NCI-H2227 (cell line): ENCODE results near the gene CDK9.
"Not testable (repeated sequence)": the region's sequence is repeated elsewhere in the genome, so short reads cannot be mapped to it uniquely, and the experiment has no call there.

ENCODE experiments used
- DNase-seq: peaks from one replicate; lab custom pipeline; 2025; ENCODE audit not compliant: unreplicated experiment; lab: John Stamatoyannopoulos, UW

CDK9 gene

DNA sequence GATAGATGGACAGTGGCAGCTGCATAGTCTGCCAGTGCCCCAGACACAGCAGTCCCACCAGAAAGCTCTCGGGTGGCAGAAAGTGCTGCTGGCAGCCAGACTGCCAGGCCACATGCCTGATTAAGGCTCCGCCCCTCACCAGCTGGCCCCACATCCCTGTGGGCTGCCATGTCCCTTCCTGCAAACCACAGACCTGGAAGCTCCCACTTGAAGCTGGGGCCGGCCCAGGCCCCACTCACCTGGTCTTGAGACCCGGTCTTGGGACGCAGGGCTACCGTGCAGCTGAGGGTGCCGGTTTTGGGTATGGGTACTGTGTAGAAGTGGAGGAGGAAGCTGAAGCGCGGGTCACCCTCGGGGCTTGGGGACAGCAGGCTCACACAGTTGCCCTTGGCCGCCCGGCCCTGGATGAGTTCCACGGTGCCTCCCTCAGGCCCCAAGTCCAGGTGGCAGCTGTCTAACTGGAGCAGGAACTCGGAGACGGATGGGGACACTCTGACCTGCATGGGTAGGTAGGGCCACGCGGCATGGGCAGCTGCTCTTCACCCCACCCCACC lies 32.1 kb downstream of the CDK9 start:
- DNase-seq: no peak

DNA sequence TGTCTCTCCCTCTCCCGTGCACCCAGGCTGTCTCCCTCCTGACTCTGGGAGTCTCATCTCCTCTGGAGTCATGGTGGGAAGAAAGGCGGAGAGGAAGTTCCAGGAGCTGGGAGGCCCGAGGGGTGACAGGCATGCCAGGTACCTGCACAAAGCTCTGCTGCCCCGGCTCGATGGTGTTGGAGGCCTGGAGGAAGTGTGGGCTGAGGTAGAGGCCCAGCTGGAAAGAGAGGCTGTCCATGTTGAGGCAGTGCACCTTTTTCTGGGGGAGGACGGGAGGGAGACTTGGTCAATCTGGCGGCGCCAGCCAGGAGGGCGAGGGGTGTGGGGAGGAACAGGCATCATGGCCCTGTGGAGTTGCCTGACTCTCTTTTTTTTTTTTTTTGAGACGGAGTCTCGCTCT lies 32.7 kb downstream of the CDK9 start:
- DNase-seq: no peak

DNA sequence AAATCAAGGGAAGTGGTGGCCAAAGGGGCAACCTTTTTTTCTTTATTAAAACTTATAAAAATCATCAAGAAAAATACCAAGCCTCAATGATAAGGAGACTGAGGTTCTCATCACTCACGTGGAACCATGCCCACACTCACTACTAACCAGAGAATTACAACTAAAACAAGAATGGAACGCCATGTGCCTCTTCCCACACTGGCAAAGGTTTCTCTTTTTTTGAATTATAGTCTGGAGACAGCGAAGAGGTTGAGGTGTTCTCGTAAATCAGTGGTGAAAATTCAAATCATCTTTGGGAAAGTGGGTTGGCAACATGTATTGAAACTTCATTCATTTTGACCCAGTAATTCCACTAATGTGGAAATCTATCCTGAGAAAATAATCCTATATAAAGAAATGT lies 36.3 kb downstream of the CDK9 start:
- no peak for DNase-seq

DNA sequence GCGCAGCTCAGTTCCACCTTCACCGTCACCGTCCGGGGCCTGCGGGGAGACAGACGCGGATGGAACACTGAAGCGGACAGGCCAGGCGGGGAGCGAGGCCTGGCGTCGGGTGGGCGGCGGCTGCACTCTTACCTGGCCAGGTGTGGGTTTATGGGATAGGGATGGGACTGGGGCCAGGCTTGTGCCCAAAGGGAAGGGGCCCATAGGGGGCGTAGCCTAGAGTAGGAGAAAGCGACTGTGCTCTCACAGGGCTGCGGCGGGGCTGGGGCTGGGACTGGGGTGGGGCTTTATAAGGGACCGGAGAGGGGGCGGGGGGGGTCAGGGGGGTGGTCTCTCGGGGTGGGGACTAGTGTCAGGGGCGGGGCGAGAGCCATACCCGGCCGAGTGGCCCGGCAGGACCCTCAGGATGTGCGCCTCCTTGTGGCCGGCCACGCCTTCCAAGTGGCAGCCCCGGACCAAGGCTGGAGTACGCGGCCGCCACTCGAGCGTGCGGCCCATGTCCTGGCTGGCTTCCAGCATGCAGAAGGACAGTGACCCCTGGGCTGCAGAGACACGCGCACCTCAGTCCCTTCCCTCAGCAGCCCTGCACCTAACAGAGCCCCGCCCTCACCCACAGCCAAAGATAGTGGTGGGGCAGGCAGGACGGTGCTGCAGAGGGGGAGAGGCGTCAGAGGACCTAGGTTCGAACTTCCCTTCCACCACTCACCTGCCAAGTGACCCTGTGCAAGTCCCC lies 39.7 kb downstream of the CDK9 start:
- DNase-seq: no peak

DNA sequence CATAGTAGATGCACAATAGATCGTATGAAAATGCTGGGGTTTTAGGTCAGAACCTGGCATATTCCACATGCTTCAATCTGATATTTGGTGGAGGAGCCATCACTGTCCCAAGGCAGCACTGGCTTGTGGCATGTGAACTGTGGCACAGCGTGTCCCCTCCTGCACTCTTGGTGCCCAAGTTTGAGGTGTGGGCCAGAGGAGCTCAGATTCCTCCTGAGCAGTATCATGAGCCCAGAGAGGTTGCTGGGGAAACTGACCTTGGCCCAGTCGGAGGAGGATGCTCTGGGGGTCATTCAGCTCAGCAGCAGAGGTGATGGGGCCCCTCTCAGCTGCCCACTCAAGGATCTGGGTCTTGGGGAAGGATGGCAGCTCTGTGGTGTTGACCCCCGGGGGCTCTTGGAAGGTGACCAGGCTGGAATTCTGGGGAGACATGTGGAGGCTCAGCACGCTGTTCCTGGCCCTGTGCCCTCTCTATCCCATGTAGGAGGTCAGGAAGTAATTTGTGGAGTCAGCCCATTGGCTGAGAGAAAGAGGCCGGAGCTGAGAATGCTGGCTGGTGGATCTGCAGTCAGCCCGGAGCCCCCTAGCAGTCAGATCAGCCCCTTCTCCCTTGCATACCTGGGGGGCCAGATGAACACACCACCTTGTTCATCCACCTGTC lies 40.5 kb downstream of the CDK9 start:
- no peak for DNase-seq

DNA sequence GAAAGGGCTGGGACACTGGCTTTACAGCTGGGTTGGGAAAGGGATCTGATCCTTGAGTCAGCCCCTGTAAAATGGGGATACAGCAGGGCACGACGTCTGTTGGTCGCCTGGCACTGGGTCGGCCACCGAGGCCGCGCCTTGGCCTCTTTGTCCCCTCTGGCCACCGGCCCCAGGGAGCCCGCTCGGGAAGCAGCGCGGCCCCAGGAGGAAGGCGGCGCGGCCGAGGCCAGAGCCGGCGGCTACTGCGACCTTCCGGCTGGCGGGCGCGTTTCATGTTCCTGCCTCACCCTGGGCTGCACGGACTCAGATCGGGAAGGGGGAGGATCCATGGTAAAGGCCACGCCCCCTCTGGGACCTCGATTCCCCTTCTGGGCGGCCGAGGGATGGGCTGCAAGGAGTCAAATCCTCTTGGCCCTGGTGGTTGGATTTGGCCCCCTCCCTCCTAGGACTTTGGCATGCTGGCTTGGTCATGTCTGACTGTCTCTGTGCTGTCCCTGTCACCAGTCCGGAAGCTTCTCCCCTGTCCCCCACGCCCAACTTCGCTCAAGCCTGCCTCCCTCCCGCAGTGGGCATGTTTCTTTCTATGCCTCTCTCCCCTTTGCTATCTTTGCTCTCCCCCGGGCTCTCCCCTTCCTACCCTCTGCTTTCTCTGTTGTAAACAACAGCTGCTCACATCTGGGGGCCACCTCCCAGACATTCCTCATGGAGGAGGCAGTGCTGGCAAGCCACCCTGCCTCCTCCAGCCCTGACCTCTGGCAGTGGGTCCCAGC lies 42.6 kb downstream of the CDK9 start:
- peak; percentile 67 for DNase-seq

DNA sequence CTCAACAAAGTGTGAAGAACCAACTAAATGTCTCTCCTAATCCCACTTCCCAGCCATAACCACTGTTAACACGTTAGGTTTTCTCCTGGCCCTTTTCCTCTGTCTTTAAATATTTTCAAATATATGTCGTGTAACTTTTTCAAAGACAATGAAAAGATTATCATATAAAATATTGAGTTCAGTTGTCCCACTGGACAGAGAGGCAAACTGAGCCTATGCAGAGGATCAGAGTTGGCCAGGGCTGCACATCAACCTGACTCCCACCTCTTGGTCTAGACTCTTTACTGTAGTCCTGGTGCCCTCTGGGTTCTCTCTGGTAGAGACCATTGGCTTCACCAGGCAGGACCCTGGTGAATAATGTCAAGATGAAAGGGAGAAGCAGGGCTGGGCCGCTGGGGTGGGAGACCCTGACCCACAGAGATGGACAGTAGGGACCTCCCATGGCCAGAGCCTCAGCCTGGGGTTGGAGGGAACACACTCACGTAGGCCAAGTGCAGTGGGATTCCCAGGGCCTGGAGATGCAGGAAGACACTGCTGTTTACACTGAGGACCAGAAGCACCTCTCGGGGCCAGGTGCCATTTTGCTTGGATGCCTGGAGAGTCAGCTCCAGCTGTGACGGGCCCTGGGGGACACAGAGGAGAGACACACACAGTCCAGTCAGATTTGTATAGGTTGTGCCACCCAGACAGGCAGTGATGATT lies 43.5 kb downstream of the CDK9 start:
- DNase-seq: no peak

DNA sequence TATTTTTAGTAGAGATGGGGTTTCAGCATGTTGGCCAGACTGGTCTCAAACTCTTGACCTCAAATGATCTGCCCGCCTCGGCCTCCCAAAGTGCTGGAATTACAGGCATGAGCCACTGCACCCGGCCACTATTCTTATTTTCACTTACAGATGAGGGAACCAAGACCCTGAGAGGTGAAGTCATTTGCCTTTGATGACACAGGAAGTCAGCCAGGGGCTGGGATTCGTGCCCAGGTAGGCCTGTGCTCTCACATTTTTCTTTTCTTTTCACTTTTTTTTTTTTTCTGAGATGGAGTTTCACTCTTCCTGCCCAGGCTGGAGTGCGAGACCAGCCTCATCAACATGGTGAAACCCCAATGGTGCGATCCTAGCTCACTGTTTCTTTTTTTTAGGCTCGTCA lies 46.4 kb downstream of the CDK9 start:
- no peak for DNase-seq

DNA sequence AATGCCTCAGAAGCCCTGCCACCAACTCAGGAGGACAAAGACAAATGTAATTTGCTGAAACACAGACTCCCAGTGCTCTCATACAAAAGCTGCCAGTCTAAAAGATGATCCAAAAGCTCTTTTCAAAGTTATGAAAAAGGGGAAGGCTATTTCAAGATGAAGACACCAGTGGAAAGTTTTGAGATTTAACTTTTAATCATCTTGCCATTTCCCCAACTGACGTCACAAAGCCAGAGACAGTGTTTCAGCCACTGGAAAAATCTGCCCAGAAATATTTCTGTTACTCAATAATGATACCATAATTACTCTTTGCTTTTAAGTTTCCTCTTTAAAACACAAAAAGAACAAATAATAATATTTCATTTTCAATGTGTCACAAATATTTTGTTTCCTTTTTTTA lies 47.7 kb downstream of the CDK9 start:
- no peak for DNase-seq

DNA sequence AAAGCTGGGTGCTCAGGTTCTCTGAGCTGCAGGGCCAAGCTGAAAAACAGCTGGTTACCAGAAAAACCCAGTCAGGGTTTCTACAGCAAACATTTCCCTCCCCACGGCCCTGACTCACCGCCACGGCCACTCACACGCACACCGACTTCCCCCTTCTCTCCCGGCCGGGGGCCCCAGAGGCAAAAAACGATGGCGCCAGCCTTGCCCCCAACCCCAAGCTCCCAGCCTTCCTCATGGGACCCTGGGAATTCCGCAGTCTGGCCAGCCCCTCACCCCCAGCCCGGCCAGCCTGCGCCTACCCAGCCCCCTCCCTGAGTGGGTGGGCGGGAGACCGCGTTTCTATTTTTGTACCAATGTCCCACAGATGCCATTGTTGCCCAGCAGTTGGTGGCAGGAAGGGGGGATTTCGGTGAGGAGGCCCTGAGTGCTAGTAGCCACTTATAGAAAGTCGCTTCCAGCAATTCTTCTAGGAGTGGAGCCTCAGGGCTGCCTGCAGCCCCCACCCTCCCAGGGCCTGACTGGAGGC lies 50.2 kb downstream of the CDK9 start:
- no peak for DNase-seq

DNA sequence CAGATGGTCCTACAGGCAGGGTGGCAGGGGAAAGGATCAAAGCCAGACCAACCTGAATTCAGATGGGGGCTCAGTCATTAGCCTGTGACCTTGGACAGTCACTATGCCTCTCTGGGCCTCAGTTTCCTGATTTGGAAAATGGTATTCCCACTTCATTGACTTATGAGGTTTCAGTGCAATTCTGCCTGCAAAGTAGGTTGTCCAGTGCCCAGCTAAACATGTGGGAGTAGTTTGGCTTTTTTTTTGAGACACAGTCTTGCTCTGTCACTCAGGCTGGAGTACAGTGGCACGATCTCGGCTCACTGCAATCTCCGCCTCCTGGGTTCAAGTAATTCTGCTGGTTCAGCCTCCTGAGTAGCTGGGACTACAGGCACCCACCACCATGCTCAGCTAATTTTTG lies 50.7 kb downstream of the CDK9 start:
- DNase-seq: not testable (repeated sequence)

DNA sequence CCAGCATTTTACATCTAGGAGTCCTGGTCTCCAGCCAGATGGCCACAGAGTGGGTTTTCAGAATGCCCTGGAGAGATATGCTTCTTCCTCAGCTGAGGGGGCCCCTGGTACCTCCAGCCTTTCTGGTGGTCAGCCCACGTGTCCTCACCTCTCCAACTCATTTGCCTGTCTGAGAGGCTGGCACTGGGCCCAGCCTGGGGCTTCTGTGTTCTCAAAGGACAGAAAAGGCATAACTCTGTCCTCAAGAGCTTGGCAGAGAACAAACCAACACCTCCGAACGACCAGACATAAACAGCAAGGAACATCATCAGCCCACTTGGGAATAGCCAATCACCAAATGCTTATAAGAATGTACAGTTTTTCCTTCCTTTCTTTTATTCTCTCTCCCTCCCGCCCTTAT lies 51.5 kb downstream of the CDK9 start:
- no peak for DNase-seq

DNA sequence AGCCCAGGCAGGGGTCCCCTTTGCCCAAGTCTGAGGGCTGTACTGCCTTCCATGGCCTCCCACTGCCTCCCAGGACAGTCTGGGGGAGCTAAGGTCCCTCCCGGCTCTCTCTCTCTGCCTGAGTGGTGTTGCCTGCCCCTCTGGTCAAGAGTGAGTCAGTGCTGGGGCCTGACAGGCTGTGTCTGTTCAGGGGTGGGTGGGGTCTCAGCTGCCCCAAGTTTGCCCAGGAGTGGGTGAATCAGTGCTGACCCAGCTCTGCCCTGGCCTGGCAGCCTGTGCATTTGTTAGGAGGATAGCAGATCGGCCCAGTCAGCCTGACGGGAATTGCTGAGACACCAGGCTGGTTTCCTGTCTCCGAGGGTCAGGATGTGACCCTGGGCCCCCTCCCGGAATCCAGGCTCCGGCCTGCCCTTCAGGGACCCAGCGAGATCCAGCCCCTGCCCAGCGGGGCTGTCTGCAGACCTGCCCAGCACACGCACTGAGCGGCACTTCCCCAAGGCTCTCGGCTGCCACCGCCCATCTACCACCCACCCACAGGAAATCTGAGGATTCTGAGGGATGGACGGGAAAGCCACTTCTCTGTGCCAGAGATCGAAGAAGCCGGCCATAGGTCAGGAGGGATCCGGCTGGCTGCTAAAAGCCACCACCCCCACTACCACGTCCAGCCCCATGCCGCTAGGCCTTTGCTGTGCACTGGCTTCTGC lies 52.7 kb downstream of the CDK9 start:
- no peak for DNase-seq
